GM18909 (cell line): Measurements from ENCODE around the gene PLAA.
"Not testable (repeated sequence)": the region's sequence is repeated elsewhere in the genome, so short reads cannot be mapped to it uniquely, and the experiment has no call there.

ENCODE experiments used
- ATAC-seq: cut with Tn5 transposase; IDR thresholded peaks from one replicate; pipeline ENCODE4 v1.9.1; 2021; ENCODE audit warnings: mild to moderate bottlenecking; ENCODE audit not compliant: unreplicated experiment, poor library complexity

PLAA gene

DNA sequence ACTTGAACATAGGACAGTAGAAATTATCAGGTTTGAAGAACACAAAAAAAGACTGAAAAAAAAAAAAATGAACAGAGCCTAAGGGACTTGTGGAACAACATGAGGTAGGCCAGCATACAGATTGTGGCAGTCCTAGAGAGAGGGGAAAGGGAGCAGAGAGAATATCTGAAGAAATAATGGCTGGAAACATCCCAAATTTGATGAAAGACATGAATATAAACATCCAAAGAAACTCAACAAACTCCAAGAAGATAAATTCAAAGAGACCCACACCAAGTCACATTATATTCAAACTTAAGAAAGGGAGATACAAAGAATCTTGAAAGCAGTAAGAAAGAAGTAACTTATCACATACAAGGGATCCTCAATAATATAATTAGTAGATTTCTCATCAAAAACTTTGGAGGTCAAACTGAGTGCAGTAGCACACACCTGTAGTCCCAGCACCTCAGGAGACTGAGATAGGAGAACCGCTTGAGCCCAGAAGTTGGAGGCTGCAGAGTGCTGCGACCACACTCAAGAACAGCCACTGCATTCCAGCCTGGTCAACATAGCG is 9.1 kb downstream of the PLAA start:
- ATAC-seq = no peak

DNA sequence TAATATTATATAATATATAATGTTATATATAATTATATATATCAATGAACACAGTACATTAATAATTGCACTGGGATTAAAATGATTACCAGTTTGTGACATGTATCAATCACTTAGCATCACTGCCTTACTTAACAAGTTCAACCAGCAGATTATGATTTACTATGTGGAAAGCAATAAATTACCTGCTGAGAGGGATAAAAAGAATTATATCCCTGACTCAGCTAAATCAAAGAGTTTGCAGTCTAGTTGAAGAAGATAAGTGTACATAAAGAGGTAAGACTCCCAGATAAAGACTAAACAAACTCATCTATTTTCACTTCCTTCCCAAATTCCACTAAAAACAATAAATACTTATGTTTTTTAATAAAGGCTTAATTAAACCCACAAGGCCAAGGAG is 11.2 kb downstream of the PLAA start:
- ATAC-seq = no peak

DNA sequence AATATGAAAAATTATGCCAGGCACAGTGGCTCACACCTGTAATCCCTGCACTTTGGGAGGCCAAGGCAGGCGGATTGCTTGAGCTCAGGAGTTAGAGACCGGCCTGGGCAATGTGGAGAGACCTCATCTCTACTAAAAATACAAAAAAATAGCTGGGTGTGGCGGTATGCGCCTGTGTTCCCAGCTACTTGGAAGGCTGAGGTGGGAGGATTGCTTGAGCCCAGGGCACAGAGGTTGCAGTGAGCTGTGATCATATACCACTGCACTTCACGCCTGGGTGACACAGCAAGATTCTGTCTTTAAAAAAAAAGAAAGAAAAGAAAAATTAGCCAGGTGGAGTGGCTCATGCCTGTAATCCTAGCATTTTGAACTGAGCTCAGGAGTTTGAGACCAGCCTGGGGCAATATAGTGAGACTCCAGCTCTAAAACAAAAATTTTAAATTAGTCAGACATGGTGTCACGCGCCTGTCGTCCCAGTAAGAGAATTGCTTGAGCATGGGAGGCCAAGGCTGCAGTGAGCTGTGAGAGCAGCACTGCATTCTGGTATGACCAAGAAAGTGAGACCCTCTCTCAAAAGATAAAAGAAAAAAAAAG is 18.0 kb downstream of the PLAA start:
- ATAC-seq = no peak

DNA sequence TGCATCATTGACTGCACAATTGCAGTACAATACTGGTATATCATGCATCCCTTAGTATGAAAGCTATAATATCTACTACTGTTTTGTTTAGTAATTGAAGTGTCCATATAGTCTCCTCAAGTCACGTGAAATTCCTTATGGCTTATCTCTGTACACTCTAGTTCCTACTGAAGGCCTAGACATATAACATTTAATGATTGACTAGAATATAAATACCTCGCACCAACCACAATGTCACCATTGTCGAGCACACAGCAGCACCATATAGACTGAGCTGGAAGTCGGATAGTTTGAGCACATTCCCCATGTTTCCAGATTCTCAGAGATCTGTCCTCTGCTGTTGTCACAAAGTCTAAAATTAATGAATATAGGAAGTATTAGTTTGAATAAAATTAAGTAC is 21.4 kb downstream of the PLAA start:
- ATAC-seq = no peak

DNA sequence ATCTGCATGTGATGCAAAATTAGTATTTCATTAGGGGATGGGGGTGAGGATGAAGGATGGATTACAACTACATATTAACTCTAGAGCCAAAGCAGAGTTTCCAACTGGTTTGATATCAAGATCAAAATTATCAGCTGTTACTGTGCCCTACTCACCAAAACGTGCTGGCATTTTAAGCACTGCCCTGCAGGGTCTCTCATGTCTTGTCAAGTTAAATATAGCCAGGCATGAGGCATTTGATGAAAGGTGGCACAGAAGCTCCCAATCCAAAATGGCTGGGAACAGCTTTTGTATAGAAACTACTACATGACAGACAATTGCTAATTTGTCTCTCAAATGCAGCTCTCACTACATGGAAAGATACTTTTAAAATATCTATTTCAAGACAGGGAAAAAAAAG is 27.3 kb downstream of the PLAA start:
- ATAC-seq = no peak

DNA sequence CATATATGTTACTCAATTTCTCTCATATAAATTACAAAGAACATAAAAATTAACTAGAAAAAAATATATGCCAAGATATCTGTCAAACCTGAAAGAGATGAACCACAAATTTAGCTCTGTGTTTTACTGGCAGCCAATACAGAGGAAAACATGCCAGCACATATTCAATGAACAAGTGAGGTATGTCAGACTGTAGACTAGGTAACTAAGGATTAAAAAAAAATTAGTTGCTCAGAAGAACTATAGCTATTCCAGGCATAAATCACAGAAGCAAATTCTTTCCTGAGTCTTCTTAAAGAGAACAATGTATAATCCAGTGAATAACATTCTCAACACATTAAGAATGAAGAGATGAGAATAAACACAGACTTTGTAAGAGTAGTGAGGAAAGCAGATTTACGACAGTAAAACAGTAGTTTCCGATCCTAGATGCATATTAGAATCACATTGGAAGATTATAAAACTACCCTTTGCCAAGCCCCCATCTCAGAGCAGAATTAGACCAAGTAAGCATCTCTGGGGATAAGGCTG is 33.8 kb downstream of the PLAA start:
- ATAC-seq = no peak

DNA sequence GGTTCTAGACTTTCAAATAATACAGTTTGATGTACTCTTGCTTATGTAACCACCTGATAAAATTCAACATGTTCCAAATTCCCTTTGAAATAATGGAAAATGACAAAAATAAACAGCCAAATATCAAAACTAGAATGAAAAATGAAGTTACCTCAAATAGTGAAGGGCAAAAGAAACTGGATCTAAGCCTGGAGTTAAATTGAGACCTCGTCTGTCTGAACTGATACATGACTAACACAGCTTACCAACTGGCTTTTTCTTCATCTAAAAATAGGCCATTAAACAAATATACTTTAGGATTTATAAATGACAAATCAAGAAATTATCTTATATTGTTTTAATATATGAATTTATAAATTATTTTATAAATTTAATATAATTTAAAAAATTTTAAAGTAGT is 42.4 kb downstream of the PLAA start:
- no peak for ATAC-seq

DNA sequence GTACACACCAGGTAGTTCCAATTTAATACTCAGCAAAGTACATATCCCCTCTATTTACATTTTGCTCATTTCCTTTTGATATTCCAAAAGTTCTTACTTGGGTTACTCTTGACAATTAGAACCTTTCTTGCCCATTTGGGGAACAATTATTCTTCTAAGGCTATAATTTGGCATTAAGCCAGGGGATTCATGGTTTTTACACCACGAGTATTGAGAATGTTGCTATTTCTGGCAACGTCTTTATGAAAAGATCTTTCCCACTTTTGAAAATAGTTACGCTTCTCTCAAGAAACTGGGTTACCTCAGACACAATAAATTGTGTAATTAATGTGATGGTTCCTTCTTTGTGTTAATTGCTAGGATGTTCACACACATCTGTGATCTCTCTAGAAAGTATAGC is 43.0 kb downstream of the PLAA start:
- ATAC-seq = no peak

DNA sequence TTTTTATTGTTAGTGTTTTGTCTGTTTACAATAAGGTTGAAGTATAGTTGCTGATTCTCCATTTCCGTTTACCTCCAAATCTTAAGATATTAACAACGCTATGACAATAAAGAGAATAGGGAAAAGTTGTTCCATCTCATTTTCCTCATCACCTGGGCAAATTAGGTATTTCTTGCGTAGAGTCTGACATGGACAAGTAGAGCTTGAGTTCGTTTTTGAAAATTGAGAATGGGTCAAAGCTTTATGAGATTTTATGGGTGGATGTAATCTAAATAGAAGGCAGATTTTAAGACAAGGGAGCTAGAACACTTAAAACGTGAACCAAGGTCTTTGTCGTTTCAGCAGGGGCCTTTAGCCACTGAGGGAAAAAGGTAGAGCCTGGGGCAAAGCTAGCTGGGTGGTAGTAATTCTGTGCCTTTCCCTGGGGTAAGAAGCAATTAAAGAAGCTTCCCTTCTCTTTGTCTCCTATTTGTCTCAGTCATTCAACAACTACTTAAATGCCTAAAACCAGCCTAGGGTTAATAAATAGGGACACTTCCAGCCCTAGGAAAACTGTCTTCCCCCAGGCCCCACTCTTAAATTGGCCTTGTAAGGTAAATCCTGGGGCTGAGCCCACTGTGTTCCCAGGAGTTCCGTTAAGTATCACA is 53.9 kb downstream of the PLAA start:
- no peak for ATAC-seq

DNA sequence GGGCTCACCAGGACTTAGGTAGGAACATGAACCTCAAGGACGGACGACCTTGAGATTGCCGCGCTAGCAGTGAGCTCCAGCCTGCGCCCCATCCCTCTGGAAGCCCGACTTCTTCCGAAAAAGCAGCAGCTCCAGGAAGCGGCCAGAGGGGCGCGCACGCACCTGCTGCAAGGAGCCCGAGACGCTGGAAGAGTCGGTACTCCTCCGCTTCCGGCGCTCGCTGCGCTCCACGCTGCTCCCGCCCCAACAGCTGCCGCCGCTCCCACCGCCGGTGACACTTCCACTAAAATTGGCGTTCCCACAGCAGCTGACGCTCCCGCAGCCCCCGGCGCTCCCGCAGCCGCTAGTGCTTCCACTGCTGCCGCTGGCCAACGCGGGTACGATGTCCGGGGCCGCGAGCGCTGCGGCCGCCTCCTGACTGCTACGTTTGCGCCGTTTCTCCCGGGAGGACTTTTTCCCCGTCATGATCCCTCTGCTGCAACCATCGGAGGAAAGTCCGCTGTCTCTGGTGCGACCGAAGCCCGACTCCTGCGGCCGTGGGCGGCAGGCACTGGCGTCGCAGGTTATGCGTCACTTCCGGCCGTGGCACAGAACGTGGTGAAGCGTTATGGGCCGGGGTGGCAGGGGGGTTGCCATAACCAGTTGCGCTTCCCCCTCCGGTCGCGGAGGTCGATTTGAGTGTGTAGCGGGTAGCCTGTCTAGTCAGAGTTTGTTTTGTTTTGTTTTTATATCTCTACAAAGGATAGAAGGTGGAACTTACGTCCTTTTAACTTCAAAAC is 54.6 kb downstream of the PLAA start, which contains the start of gene CAAP1:
TSS of gene CAAP1 (minus strand) at position 552 of the 779 bp plus-strand sequence. CDS start at position 465, 87 bp downstream.
- peak; percentile 94 for ATAC-seq

DNA sequence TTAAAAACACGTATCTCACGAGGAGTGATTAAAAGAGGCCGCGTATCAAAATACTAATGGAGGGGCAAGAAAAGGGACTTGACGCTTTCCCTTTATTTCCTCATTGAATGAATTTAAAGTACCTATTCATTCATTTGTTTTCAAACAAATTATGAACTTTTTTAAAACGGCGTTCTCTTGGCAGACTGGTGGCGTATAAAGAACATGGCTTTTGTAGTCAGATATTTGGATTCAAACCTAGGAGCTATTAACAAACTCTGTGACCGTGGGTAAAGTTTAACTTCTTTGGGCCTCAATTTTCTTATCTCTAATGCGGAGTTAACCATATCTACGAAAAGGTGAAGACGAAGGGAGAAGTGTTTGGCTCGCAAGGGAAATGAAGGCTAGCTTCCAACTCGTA is 55.3 kb downstream of the PLAA start:
- peak; percentile 1 for ATAC-seq

DNA sequence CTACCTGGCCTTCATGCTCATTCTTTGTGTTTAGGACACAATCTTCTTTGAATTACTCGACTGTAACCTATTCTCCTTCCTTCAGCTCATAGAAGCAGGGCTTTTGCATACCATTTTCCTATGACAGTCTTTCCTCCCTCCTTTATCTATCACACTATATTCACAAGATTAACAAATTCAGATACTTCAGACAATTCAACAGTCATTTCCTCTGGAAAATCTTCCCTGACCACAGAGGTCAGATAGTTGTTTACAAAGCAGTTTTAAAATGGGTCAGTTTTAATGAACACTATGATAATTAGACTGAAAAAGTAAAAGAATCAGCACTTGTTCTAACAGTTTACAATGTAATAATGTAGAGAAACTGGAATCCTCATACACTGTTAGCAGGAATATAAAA is 58.8 kb downstream of the PLAA start:
- no peak for ATAC-seq

DNA sequence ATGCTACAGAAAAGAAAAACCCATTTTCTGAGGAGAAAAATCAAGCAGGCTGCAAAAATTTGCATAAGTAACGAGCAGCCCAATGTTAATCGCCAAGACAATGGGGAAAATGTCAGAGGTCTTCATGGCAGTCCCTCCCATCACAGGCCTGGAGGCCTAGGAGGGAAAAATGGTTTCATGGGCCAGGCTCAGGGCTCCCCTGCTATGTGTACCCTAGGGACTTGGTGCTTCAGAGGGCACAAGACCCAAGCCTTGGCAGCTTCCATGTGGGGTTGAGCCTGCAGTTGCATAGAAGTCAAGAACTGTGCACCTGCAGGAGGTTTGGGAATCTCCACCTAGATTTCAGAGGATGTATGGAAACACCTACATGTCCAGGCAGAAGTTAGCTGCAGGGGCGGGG is 64.9 kb downstream of the PLAA start:
- no peak for ATAC-seq

DNA sequence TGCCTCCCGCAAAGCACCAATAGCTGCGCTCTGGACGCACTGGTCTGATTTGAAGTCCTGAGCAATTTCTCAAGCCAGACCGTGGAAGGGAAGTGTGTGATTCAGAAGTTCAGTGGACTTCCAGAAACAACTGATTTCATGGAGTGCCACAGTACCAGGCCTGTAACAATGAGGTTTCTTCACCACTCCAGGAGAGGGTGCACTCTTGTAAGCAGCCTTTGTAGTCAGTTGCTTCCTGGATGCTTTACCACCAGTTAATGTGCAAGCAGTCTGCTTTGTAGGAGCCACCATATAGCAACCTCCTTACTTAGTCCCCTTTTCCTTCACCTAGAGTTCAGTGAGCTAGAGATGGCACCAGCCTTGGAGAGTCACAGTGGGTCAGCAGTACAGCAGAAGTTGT is 66.8 kb downstream of the PLAA start:
- ATAC-seq = no peak

DNA sequence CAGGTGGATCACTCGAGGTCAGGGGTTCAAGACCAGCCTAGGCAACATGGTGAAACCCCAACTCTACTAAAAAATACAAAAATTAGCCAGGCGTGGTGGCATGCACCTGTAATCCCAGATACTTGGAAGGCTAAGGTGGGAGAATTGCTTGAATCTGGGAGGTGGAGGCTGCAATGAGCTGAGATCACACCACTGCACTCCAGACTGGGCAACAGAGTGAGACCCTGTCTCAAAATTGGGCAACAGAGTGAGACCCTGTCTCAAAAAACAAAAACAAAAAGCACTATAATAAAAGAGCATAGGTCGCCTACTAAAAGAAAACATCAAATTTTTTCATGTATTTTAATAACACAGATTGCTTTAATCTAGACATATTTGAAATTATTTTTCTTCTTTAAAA is 71.9 kb downstream of the PLAA start:
- ATAC-seq = not testable (repeated sequence)

DNA sequence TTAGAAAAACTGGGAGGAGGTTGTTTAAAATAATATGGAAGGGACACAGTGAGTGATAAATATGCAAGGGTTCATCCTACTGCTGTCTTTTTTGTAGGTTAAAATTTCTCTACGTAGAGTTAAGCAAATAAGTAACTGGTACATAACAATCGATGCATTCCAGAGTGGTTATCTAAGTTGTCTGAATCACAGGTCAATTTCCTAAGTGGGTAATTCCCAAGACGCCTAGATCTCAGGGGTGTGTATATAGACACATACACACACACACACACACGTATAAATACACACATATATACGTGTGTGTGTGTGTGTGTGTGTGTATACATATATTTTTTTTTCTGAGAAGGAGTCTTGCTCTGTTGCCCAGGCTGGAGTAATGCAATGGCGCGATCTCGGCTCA is 76.8 kb downstream of the PLAA start:
- ATAC-seq = no peak

DNA sequence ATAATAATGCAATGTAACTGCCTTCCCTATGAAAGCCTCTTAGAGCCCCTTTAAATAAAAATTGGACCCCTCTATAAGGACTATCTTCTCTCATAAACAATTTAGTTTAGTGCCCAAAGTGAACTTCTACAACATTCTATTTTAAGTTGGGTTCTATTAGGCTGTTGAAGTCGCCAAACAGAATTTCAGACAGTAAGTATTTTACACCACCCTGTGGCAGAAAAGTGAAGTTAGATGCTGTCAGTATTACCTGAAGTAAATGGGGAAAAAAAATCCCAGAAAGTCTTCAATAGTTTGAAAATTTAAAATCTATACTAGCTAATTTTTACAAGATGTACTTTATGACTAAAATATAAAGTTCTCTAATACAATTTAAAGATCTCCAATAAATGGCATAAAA is 84.0 kb downstream of the PLAA start:
- ATAC-seq = no peak

DNA sequence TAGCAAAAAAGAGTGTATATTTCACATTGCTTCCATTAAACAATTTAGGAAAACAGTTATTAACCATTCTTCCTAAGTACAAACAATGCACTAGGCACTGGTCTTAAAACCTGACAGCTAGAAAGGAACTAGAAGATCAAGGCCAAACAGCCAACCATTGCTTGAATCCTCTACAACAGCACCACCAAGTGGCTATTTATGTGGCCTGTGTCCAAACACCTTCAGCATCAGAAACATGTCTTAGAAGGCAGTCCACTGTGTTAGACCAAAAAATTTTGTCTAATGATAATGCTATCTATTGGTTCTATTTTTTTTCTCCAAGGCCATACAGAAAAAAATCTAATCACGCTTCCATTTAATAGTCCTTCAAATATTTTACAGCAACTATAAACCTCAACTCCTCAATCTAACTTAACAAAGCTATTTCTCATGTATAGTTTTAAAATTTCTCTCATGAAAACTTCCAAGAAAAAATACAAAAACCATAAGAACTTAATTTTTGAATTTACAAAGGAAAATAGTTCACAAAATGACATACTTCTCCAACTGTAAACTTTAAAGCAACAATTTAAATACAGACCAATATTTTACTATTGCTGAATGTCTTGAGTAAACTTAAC is 90.5 kb downstream of the PLAA start:
- ATAC-seq = peak; percentile 88
